ENCODE results near the gene SNX27.

The SNX27 gene

DNA sequence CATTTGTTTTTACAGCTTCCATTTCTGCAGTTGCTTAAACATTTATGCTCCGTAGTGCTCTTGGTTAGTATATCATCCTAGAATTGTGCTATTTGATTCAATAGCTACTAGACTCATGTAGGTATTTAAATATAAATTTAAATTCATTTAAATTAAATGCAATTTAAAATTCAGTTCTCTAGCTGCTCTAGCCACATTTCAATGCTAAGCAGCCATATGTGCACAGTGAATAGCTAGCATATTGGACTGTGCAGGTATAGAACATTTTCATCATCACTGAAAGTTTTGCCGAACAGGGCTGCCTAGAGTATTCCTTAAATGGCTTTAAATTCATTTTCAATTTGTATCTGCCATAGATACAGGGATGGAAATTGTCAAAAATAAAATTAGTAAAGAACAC is 72.3 kb downstream of the SNX27 start:
- no peak for TF ChIP-seq ZFX (IDR thresholded peaks at IDR 0.05; ENCODE audit: borderline replicate concordance)
- TF ChIP-seq CTCF (IDR thresholded peaks at IDR 0.05): no peak

DNA sequence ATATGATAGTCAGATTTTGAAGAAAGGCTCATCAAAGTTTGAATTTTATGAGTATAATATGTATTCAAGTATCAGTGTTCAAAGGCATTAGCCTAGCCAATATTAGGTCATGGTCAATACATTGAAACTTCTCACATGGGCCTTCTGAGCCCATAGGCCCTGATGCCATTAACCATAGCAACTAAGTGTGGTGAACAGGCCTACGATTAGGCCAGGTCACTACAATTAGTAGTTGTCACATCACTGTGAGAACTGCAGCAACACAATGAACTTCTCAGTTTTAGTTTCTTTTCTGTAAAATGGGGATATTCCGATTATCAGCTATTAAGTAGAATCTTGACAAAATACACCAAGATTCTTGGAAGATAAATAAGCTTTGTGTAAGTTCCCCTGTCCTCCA is 74.7 kb downstream of the SNX27 start:
- TF ChIP-seq ZFX (IDR thresholded peaks at IDR 0.05; ENCODE audit: borderline replicate concordance) (no peak), CTCF (IDR thresholded peaks at IDR 0.05) (no peak)
- peak overlapping the region; percentile 88 for H3K27ac ChIP-seq

More for the DNA sequence above, 72.3 kb downstream of the SNX27 start:
- no peak overlapping the region for H3K27ac ChIP-seq

GRCh38 chr1:151689494-151689893 is 77.6 kb downstream of the SNX27 start:
- no peak overlapping the region for H3K27ac ChIP-seq
- TF ChIP-seq ZFX (IDR thresholded peaks at IDR 0.05; ENCODE audit: borderline replicate concordance) (no peak), CTCF (IDR thresholded peaks at IDR 0.05) (no peak)

GRCh38 chr1:151692226-151692625 is 80.4 kb downstream of the SNX27 start:
- no peak overlapping the region for H3K27ac ChIP-seq
- no peak for TF ChIP-seq CTCF (IDR thresholded peaks at IDR 0.05)
- TF ChIP-seq ZFX (IDR thresholded peaks at IDR 0.05; ENCODE audit: borderline replicate concordance): no peak

DNA sequence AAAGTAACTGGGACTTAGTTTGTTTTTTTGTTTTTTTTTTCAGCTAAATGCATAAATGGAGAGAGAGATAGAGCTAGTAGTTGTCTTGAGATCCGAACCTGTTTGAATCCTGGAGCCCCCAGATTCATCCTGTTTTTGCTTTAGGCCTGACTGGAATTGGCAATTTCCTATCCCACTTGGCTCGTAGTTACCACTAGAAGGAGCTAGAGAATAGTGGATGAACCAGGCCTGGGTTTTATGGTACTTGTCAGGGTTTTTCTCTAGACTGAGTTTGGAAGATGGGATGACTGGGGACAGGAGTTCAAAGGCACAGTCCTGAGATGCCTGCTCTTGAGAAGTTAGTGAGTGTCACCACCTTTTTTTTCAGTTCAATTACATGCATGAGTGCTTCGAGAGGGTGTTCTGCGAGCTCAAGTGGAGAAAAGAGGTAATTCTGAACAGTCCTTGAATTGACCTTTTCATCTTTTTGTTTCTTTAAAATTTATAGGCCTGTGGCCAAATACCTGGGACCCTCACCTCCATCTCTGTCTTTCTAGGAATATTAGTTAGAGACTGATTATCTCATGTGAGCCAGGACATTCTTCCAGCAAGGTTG is 81.3 kb downstream of the SNX27 start:
- no peak overlapping the region for H3K27ac ChIP-seq
- no peak for TF ChIP-seq ZFX (IDR thresholded peaks at IDR 0.05; ENCODE audit: borderline replicate concordance)
- peak; percentile 92 for TF ChIP-seq CTCF (IDR thresholded peaks at IDR 0.05)

- no peak for TF ChIP-seq CTCF (IDR thresholded peaks at IDR 0.05)
- TF ChIP-seq ZFX (IDR thresholded peaks at IDR 0.05; ENCODE audit: borderline replicate concordance): no peak
- 0 out of 2 replicates have a peak overlapping the region, but pooled peaks have one; percentile 8 for H3K27ac ChIP-seq
Measured at GRCh38 chr1:151701515-151701914, 89.7 kb downstream of the SNX27 start.

DNA sequence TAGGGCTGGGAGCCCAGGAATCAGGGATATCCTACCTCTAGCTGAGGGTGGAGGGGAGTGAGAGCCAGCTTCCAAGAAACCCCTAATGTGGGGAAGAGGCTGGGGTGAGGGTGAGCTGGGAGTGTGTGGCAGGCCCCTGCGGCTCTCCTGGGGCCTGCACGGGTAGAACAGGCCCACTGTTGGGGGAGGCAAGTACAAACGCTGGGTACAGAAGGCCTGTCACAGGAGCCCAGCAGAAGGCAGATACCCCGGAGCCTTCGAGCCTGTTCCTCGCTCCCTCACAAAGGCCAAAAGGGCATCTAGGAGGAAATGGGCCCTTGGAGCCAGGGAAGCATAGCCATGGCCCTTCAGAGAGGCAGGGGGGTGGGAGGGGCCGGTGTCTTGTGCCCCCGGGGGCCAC is 91.1 kb downstream of the SNX27 start:
- H3K27ac ChIP-seq: no peak overlapping the region
- TF ChIP-seq ZFX (IDR thresholded peaks at IDR 0.05; ENCODE audit: borderline replicate concordance): no peak

DNA sequence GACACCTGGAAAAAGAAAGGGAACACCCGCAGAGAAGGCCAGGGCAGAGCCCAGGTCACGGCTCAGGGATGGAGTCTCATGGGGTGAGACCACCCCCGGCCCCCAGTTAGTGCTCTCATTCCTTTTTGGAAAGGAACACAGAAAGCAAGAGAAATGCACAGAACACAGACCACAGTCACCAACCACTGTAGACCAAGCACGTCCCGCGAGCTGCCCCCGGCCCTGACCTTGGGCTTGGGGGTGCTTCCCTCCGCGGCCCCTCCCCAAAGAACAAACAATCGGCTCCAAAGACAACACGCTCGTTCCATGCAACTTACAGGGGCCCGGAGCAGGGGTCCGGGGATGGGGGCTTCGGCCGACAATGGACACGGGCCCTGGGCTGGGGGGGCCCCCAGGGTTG is 92.0 kb downstream of the SNX27 start:
- H3K27ac ChIP-seq: no peak overlapping the region
- TF ChIP-seq CTCF (IDR thresholded peaks at IDR 0.05): no peak
- no peak for TF ChIP-seq ZFX (IDR thresholded peaks at IDR 0.05; ENCODE audit: borderline replicate concordance)

All from 22Rv1 (cell line).